DND-41 (cell line): Measurements from ENCODE around the gene MCF2L2.

Experiments
- ATAC-seq: fragments of 200-7000 bp; cut with Tn5 transposase; 3 replicates; pipeline ENCODE4 v1.9.1; 2021; ENCODE audit warnings: low read depth; ENCODE audit not compliant: insufficient read depth
- DNase-seq: peaks from one replicate; pipeline ENCODE4 v3.0.0-alpha.2; 2020
- H2AFZ ChIP-seq: 2 replicates; pipeline ENCODE4 v1.6.0; 2012; ENCODE audit warnings: low read depth, low read length
- H3K27ac ChIP-seq: 2 replicates; pipeline ENCODE4 v1.5.1; 2012; ENCODE audit warnings: low read length, inconsistent platforms
- H3K27me3 ChIP-seq: fragments of 200-600 bp; sonication (generic); 2 replicates; pipeline ENCODE4 v1.6.0; 2012; ENCODE audit warnings: low read length, mild to moderate bottlenecking, inconsistent platforms; ENCODE audit not compliant: insufficient read depth, poor library complexity
- H3K36me3 ChIP-seq: 2 replicates; pipeline ENCODE4 v1.5.1; 2012; ENCODE audit warnings: low read length, inconsistent platforms; ENCODE audit not compliant: insufficient read depth
- H3K4me1 ChIP-seq: 2 replicates; pipeline ENCODE4 v1.5.1; 2012; ENCODE audit warnings: mild to moderate bottlenecking, low read length; ENCODE audit not compliant: insufficient read depth
- H3K4me2 ChIP-seq: 2 replicates; pipeline ENCODE4 v1.6.0; 2012; ENCODE audit warnings: mild to moderate bottlenecking, moderate library complexity, low read length, inconsistent platforms; ENCODE audit not compliant: insufficient read depth
- H3K4me3 ChIP-seq, 2 experiments: fragments of 200-600 bp in 1 of 2; shearing (Covaris generic) in 1 of 2; 2 replicates each; pipeline ENCODE4 v1.5.1; 2012 to 2016; ENCODE audit warnings: inconsistent platforms in 2 of 2, low read length in 2 of 2, mild to moderate bottlenecking in 2 of 2, low read depth in 1 of 2, moderate library complexity in 1 of 2
- H3K79me2 ChIP-seq: 2 replicates; pipeline ENCODE4 v1.6.0; 2012; ENCODE audit warnings: low read length, inconsistent platforms; ENCODE audit not compliant: insufficient read depth
- H3K9ac ChIP-seq: 2 replicates; pipeline ENCODE4 v1.6.0; 2012; ENCODE audit warnings: low read depth, mild to moderate bottlenecking, inconsistent platforms, low read length, moderate library complexity
- H3K9me3 ChIP-seq: 2 replicates; pipeline ENCODE4 v1.5.1; 2012; ENCODE audit warnings: low read length, moderate library complexity, mild to moderate bottlenecking, inconsistent platforms; ENCODE audit not compliant: insufficient read depth, severe bottlenecking
- H4K20me1 ChIP-seq: 2 replicates; pipeline ENCODE4 v1.6.0; 2012; ENCODE audit warnings: low read length; ENCODE audit not compliant: insufficient read depth
- CTCF ChIP-seq: IDR thresholded peaks from 2 replicates; pipeline ENCODE4 v1.5.1; 2012; ENCODE audit warnings: borderline replicate concordance, low read length, moderate library complexity, mild to moderate bottlenecking; ENCODE audit not compliant: poor library complexity, severe bottlenecking; ENCODE audit errors: extremely low read depth
- EZH2 ChIP-seq: IDR thresholded peaks from 3 replicates; pipeline ENCODE4 v1.6.1; 2012; ENCODE audit warnings: borderline replicate concordance, low read depth, mild to moderate bottlenecking, moderate library complexity, low read length, inconsistent platforms; ENCODE audit not compliant: severe bottlenecking

The MCF2L2 gene

GRCh38 chr3:183306798-183307671 is 121.4 kb downstream of the MCF2L2 start:
- H3K9ac ChIP-seq, result no peak overlapping the region
- no peak overlapping the region for H3K27ac ChIP-seq
- no peak for TF ChIP-seq CTCF
- no peak for TF ChIP-seq EZH2
- H3K4me1 ChIP-seq, result peaks cover 6% of the 10 kb centered on the region
- no peaks in the 10 kb centered on the region for H3K27me3 ChIP-seq
- DNase-seq (no peak), ATAC-seq (no peak)
- no peaks in the 10 kb centered on the region for H3K36me3 ChIP-seq
- H3K4me3 ChIP-seq, result no peak overlapping the region
- no peaks in the 10 kb centered on the region for H3K79me2 ChIP-seq
- no peaks in the 10 kb centered on the region for H4K20me1 ChIP-seq
- H2AFZ ChIP-seq, result no peak overlapping the region
- no peak overlapping the region for H3K4me2 ChIP-seq
- H3K9me3 ChIP-seq, result no peaks in the 10 kb centered on the region

GRCh38 chr3:183303690-183304089 is 124.7 kb downstream of the MCF2L2 start:
- DNase-seq (no peak), ATAC-seq (no peak)
- H3K79me2 ChIP-seq, result no peaks in the 10 kb centered on the region
- no peaks in the 10 kb centered on the region for H3K27me3 ChIP-seq
- H3K4me1 ChIP-seq, result peaks cover 12% of the 10 kb centered on the region
- H3K36me3 ChIP-seq, result no peaks in the 10 kb centered on the region
- H3K4me2 ChIP-seq, result no peak overlapping the region
- TF ChIP-seq EZH2 (no peak), CTCF (no peak)
- no peak overlapping the region for H3K9ac ChIP-seq
- no peak overlapping the region for H2AFZ ChIP-seq
- no peaks in the 10 kb centered on the region for H3K9me3 ChIP-seq
- no peak overlapping the region for H3K27ac ChIP-seq
- no peaks in the 10 kb centered on the region for H4K20me1 ChIP-seq
- H3K4me3 ChIP-seq, result no peak overlapping the region

GRCh38 chr3:183301937-183302580 is 126.4 kb downstream of the MCF2L2 start:
- Histone ChIP-seq H3K36me3 (no peaks in the 10 kb centered on the region), H3K27ac (no peak overlapping the region), H3K79me2 (no peaks in the 10 kb centered on the region), H3K4me1 (peaks cover 12% of the 10 kb centered on the region), H2AFZ (no peak overlapping the region), H3K4me2 (no peak overlapping the region), H4K20me1 (no peaks in the 10 kb centered on the region), H3K9me3 (no peaks in the 10 kb centered on the region), H3K9ac (no peak overlapping the region), H3K27me3 (no peaks in the 10 kb centered on the region), H3K4me3 (no peak overlapping the region)
- peak; percentile 83 for ATAC-seq
- peak; percentile 43 for DNase-seq
- TF ChIP-seq CTCF (no peak), EZH2 (no peak)
